Caco-2 (cell line): ENCODE measurements around the gene SLC39A11. TPM values are rescaled to one million over a fixed set of nuclear protein-coding genes. Genes with fewer than 3 reads are reported as not detected.

Source experiments
- BruUV-seq: library from RNA; stranded (reverse); fragments of 400-500 nt; replicated peaks from 2 replicates; lab custom pipeline; 2021; lab: Mats Ljungman, UMichigan
- CTCF ChIA-PET: fragments of 300-600 bp; sonication (Branson Sonifier 250); formaldehyde crosslinking; loops from one replicate; lab custom pipeline; 2022; ENCODE audit warnings: antibody characterized with exemption; lab: Charles Lee
- POLR2A ChIA-PET: fragments of 300-600 bp; sonication (Branson Sonifier 250); formaldehyde crosslinking; loops from one replicate; lab custom pipeline; 2022; ENCODE audit warnings: antibody characterized with exemption; lab: Charles Lee
- DNase-seq, 2 experiments: peaks; one replicate each; pipeline versions ENCODE4 v3.0.0 to v3.0.0-alpha.2; 2020 to 2022
- H3K27me3 ChIP-seq: replicated peaks from 2 replicates; pipeline ENCODE4 v1.6.0; 2011; ENCODE audit warnings: low read length; ENCODE audit not compliant: control insufficient read depth, insufficient read depth
- H3K36me3 ChIP-seq: 2 replicates; pipeline ENCODE4 v1.5.1; 2011; ENCODE audit warnings: low read length; ENCODE audit not compliant: control insufficient read depth, insufficient read depth
- H3K4me1 ChIP-seq: fragments of 250-450 bp; sonication (Bioruptor Pico); 2 replicates; pipeline ENCODE4 v1.5.1; 2020; ENCODE audit warnings: mild to moderate bottlenecking
- H3K4me3 ChIP-seq: 2 replicates; pipeline ENCODE4 v1.5.1; 2011; ENCODE audit warnings: low read depth, mild to moderate bottlenecking, control low read depth, low read length
- H3K9me3 ChIP-seq: fragments of 250-450 bp; sonication (Bioruptor Pico); 2 replicates; pipeline ENCODE4 v1.5.1; 2020; ENCODE audit warnings: mild to moderate bottlenecking, moderate library complexity
- H3K27ac Mint-ChIP-seq: one replicate; pipeline ENCODE4 v1.8.0; 2022; ENCODE audit warnings: mixed read lengths; ENCODE audit not compliant: unreplicated experiment
- H3K27me3 Mint-ChIP-seq: one replicate; pipeline ENCODE4 v1.8.0; 2022; ENCODE audit warnings: mixed read lengths; ENCODE audit not compliant: insufficient read depth, unreplicated experiment
- H3K36me3 Mint-ChIP-seq: one replicate; pipeline ENCODE4 v1.8.0; 2022; ENCODE audit warnings: mild to moderate bottlenecking, mixed read lengths; ENCODE audit not compliant: insufficient read depth, unreplicated experiment
- H3K4me1 Mint-ChIP-seq: one replicate; pipeline ENCODE4 v1.8.0; 2022; ENCODE audit warnings: low read depth, mixed read lengths; ENCODE audit not compliant: unreplicated experiment
- H3K4me3 Mint-ChIP-seq: one replicate; pipeline ENCODE4 v1.8.0; 2022; ENCODE audit warnings: mild to moderate bottlenecking, moderate library complexity, mixed read lengths; ENCODE audit not compliant: unreplicated experiment
- H3K9me3 Mint-ChIP-seq: one replicate; pipeline ENCODE4 v1.8.0; 2022; ENCODE audit warnings: mixed read lengths; ENCODE audit not compliant: unreplicated experiment
- CTCF ChIP-seq, 2 experiments: fragments of 200-600 bp in 1 of 2; IDR thresholded peaks; 1 replicate in 1 of 2; 2 replicates in 1 of 2; pipeline versions ENCODE4 v1.5.1 to v1.8.0; 2011 to 2022; ENCODE audit warnings: antibody characterized with exemption in 1 of 2, control low read depth in 1 of 2, inconsistent platforms in 1 of 2, low read depth in 1 of 2, low read length in 1 of 2, mild to moderate bottlenecking in 1 of 2, moderate library complexity in 1 of 2; ENCODE audit not compliant: insufficient read depth in 1 of 2, severe bottlenecking in 1 of 2, unreplicated experiment in 1 of 2
- intact Hi-C: fragments of 100-400 bp; cut with micrococcal nuclease; formaldehyde crosslinking; loops from one replicate; pipeline ENCODE4 v1.10.0; 2022; ENCODE audit not compliant: unreplicated experiment
- total RNA-seq: library from RNA; stranded (reverse); gene quantifications from 2 replicates; pipeline ENCODE4 v1.2.3, GENCODE V29; 2022

SLC39A11 gene
- total RNA-seq, 1 experiment from 2014 or later, result 26.4 TPM

- CTCF ChIA-PET, result interaction anchor here (1.3 kb wide), 1 partner anchor 67 kb away, joined by 3 read pairs; no protein-coding TSS in a partner anchor
- no peak overlapping the region for H3K4me3 ChIP-seq
- POLR2A ChIA-PET, result no interaction called here
- Mint-ChIP-seq H3K4me3 (no peak overlapping the region), H3K4me1 (no peaks in the 10 kb centered on the region), H3K27me3 (no peaks in the 10 kb centered on the region), H3K27ac (no peak overlapping the region), H3K9me3 (no peaks in the 10 kb centered on the region), H3K36me3 (peaks cover 11% of the 10 kb centered on the region)
- peaks cover under 1% of the 10 kb centered on the region; the same call in 1 of the 2 replicates for H3K36me3 ChIP-seq
- BruUV-seq, result no TSS peak
- intact Hi-C loops, result loop anchor here (5.0 to 10.0 kb wide), 2 partner anchors 75 to 102 kb away; partner anchors contain the start of gene SSTR2
- H3K4me1 ChIP-seq, result 0 out of 2 replicates have a peak, but pooled peaks cover 5% of the 10 kb centered on the region
- no peaks in the 10 kb centered on the region for H3K27me3 ChIP-seq
- DNase-seq, result no peak
- no peak for TF ChIP-seq CTCF (IDR thresholded peaks at IDR 0.05; ENCODE audit: insufficient read depth in 1 of 2, low read depth in 1 of 2, low read length in 1 of 2, severe bottlenecking in 1 of 2, unreplicated experiment in 1 of 2)
- no peaks in the 10 kb centered on the region for H3K9me3 ChIP-seq
These were observed 2.9 kb downstream of the SLC39A11 start for GRCh38 chr17:73089322-73090317.

- Histone ChIP-seq H3K4me1 (0 out of 2 replicates have a peak, but pooled peaks cover 5% of the 10 kb centered on the region), H3K4me3 (no peak overlapping the region), H3K36me3 (peaks cover 1% of the 10 kb centered on the region; the same call in 1 of the 2 replicates), H3K27me3 (no peaks in the 10 kb centered on the region), H3K9me3 (no peaks in the 10 kb centered on the region)
- intact Hi-C loops, result no loop called here
- no peak overlapping the region for H3K27ac Mint-ChIP-seq
- H3K27me3 Mint-ChIP-seq, result no peaks in the 10 kb centered on the region
- ChIA-PET POLR2A (no interaction called here), CTCF (no interaction called here)
- no TSS peak for BruUV-seq
- TF ChIP-seq CTCF (IDR thresholded peaks at IDR 0.05; ENCODE audit: insufficient read depth in 1 of 2, low read depth in 1 of 2, low read length in 1 of 2, severe bottlenecking in 1 of 2, unreplicated experiment in 1 of 2), result no peak
- no peak overlapping the region for H3K4me3 Mint-ChIP-seq
- no peaks in the 10 kb centered on the region for H3K4me1 Mint-ChIP-seq
- H3K9me3 Mint-ChIP-seq, result no peaks in the 10 kb centered on the region
- peaks cover 20% of the 10 kb centered on the region for H3K36me3 Mint-ChIP-seq
- DNase-seq, result no peak
These were observed 3.9 kb downstream of the SLC39A11 start for GRCh38 chr17:73088561-73088960.

- Histone ChIP-seq H3K9me3 (peaks cover 3% of the 10 kb centered on the region; the same call in 1 of the 2 replicates), H3K4me3 (no peak overlapping the region), H3K36me3 (peaks cover 1% of the 10 kb centered on the region; the same call in 1 of the 2 replicates), H3K4me1 (no peaks in the 10 kb centered on the region), H3K27me3 (no peaks in the 10 kb centered on the region)
- ChIA-PET POLR2A (no interaction called here), CTCF (no interaction called here)
- no peak for TF ChIP-seq CTCF (IDR thresholded peaks at IDR 0.05; ENCODE audit: insufficient read depth in 1 of 2, low read depth in 1 of 2, low read length in 1 of 2, severe bottlenecking in 1 of 2, unreplicated experiment in 1 of 2)
- Mint-ChIP-seq H3K4me3 (no peak overlapping the region), H3K27ac (no peak overlapping the region), H3K36me3 (peaks cover 23% of the 10 kb centered on the region), H3K27me3 (no peaks in the 10 kb centered on the region), H3K4me1 (peaks cover under 1% of the 10 kb centered on the region), H3K9me3 (peaks cover 13% of the 10 kb centered on the region)
- BruUV-seq, result no TSS peak
- DNase-seq, result no peak
- intact Hi-C loops, result no loop called here
These were observed 9.1 kb downstream of the SLC39A11 start for GRCh38 chr17:73083432-73083831.
